Mesodermal cell (in vitro differentiated cells): ENCODE measurements around the gene VSTM2B.

Source experiments
- H3K27ac ChIP-seq: 2 replicates; pipeline ENCODE4 v1.7.0; 2013; ENCODE audit warnings: mild to moderate bottlenecking, low read depth, low read length, moderate library complexity; ENCODE audit not compliant: severe bottlenecking
- H3K36me3 ChIP-seq: 2 replicates; pipeline ENCODE4 v1.7.1; 2013; ENCODE audit warnings: mild to moderate bottlenecking, low read length, moderate library complexity; ENCODE audit not compliant: control insufficient read depth, insufficient read depth
- H3K4me1 ChIP-seq: one replicate; pipeline ENCODE4 v1.7.1; 2013; ENCODE audit warnings: mild to moderate bottlenecking, low read length; ENCODE audit not compliant: insufficient read depth, control insufficient read depth, poor library complexity, severe bottlenecking
- H3K4me3 ChIP-seq: 2 replicates; pipeline ENCODE4 v1.7.0; 2013; ENCODE audit warnings: low read length, control low read depth, mild to moderate bottlenecking; ENCODE audit not compliant: insufficient read depth, poor library complexity, severe bottlenecking; ENCODE audit errors: extremely low read depth
- H3K9me3 ChIP-seq: 2 replicates; pipeline ENCODE4 v1.7.1; 2013; ENCODE audit warnings: mild to moderate bottlenecking, low read length, moderate library complexity; ENCODE audit not compliant: control insufficient read depth
- WGBS, 2 experiments: methylation state at CpG; one replicate each; pipeline ENCODE4 v1.1.5; 2013; ENCODE audit warnings: missing lambda C conversion rate in 2 of 2; ENCODE audit not compliant: insufficient coverage in 2 of 2; 5-methylcytosine and 5-hydroxymethylcytosine counted together

Gene VSTM2B

DNA sequence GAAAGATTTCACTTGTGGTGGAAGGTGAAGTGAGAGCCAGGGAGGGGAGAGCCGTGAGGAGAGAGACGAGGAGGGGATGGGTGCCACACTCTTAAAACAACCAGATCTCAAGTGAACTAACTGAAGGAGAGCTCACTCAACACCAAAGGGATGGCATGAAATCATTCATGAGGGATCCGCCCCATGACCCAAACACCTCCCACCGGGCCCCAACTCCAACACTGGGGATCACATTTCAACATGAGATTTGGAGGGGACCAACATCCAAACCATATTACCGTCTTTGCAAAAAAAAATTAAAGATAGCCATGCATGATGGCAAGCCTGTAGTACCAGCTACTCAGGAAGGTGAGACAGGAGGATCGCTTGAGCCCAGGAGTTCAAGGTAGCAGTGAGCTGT, 45.4 kb downstream of the VSTM2B start:
- WGBS, 2 experiments = 87 to 96% methylated on average over 3 of the region's 6 CpGs
- Histone ChIP-seq H3K4me1 (no peaks in the 10 kb centered on the region), H3K9me3 (no peaks in the 10 kb centered on the region), H3K27ac (no peak overlapping the region), H3K36me3 (no peaks in the 10 kb centered on the region), H3K4me3 (no peak overlapping the region)

DNA sequence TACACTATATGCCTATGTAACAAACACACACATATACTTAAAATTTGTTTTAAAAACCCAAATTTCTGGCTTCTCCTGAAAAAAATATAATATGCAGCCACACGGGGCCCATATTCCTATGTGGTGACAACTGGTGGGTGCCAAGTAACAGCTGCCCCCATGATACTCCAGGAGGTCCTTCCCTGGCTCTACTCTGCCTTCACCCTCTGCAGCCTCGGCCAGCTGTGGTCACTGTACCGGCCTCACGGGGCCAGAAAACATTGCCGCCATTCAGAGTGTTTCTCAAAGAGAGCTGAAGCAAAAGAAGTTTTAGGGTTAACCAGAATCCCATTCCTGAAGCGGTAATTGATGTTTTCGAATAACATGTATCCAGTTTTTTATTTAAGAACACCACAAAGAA, 47.7 kb downstream of the VSTM2B start:
- Histone ChIP-seq H3K27ac (no peak overlapping the region), H3K9me3 (no peaks in the 10 kb centered on the region), H3K4me1 (no peaks in the 10 kb centered on the region), H3K4me3 (no peak overlapping the region), H3K36me3 (no peaks in the 10 kb centered on the region)
- 90 to 92% methylated on average over 2 to 5 of the region's 7 CpGs for WGBS, 2 experiments

DNA sequence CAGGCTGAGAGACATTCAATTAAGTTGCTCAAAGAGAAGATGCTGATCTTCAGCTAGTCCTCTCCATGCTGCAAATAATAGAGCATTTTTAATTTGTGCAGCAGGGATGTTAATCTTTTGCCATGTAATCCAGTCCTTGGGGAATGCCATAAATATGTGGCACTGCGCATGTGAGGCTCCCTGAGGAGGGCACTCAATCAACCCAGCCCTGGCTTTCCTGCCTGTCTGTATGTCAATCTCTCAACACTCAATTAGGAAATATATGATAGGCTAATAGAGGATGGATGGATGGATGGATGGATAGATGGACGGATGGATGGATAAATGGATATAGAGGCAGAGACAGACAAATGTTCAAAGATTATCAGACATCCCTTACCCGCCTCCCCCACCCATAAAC, 48.7 kb downstream of the VSTM2B start:
- WGBS, 2 experiments = 100% methylated on average over 1 of the region's 3 CpGs; no CpG with 5 or more reads in 1 of the 2 experiments
- no peaks in the 10 kb centered on the region for H3K4me1 ChIP-seq
- no peaks in the 10 kb centered on the region for H3K36me3 ChIP-seq
- no peaks in the 10 kb centered on the region for H3K9me3 ChIP-seq
- no peak overlapping the region for H3K4me3 ChIP-seq
- no peak overlapping the region for H3K27ac ChIP-seq

DNA sequence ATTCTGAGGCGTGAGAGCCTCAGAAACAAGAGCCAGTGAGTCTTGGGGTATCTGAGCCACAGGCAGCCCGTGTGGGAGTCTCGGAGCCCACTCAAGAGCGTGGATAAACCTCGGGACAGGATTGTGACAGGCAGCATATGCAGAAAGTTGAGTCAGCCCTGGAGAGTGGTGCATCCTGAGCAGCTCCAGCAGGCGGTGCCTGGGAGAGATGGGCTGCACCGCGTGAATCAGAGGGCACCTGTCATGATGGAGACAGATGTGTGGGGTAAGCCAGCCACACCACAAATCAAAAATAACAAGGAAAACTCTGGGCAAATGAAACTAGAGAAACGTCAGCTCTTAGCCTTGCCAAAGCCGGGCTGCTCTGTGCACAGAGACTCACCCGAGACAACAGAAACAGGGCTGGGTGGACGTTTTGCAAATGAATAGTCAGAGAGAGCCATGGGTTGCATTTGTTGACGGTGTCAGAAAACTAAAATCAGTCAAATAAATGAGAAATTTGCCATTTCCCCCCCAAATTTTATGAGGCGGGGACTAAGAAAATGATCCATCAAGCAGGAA, 50.3 kb downstream of the VSTM2B start:
- no peak overlapping the region for H3K4me3 ChIP-seq
- 40 to 43% methylated on average over 9 of the region's 14 CpGs for WGBS, 2 experiments
- H3K4me1 ChIP-seq = no peaks in the 10 kb centered on the region
- H3K27ac ChIP-seq = no peak overlapping the region
- H3K9me3 ChIP-seq = no peaks in the 10 kb centered on the region
- H3K36me3 ChIP-seq = no peaks in the 10 kb centered on the region

DNA sequence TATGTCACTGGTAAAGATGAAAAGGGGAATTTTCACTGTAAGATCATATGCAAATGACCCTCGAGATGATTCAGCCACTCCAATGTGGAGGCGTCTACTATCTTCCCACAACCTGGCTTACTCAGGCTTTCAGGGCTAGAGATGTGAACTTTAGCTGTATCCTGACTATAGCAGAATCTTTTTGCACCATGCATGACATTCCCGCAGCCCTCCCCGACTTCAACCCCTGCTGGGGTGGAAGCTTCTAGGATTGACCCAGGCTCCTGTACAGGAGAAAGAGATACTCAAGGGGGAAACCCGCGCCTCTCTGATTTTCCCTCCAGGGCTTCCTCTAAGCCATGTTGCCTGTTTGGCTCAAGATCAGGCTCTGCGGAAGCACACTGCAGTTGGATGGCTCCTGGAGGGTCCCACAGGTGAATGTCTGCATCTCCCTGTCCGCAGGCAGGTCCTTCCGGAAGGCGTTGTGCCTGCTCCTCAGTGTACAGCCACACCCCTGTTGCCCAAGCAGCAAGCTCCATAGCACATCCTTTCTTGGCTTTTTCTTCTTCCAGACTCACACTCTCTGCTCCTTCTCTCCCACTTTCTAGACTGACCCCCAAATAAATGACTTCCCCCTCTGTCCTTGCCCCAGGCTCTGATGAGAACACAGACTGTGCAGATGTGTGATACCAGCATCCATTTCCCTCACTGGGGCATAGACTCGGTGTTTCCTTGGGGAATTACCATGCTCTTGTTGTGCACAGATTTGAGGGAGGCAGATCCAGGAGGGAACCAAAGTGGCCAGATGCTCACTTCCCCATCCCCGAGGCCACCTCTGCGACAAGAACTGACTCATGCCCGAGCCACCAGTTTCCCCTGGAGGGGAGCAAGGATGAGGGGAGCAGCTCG, 51.2 kb downstream of the VSTM2B start:
- Histone ChIP-seq H3K36me3 (no peaks in the 10 kb centered on the region), H3K27ac (no peak overlapping the region), H3K9me3 (no peaks in the 10 kb centered on the region), H3K4me3 (no peak overlapping the region), H3K4me1 (no peaks in the 10 kb centered on the region)
- 64 to 77% methylated on average over 13 to 14 of the region's 15 CpGs for WGBS, 2 experiments

DNA sequence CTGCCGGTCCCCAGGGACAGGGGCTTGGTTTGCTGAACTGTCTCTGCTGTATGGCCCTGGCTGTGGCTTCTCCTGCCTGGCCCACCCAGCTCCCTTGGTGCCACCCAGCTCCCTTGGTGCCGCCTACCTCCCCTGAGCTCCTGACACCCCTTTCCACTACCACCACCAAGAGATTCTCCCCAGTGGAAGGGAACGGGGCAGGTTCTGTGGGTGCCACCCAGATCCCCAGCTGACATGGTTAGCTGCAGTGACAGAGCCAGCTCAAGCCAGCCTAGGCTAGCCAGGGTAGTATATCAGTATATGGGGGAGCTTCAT, 51.8 kb downstream of the VSTM2B start:
- Histone ChIP-seq H3K4me1 (no peaks in the 10 kb centered on the region), H3K4me3 (no peak overlapping the region), H3K27ac (no peak overlapping the region), H3K9me3 (no peaks in the 10 kb centered on the region), H3K36me3 (no peaks in the 10 kb centered on the region)
- 48 to 57% methylated on average over 1 to 2 of the region's 3 CpGs for WGBS, 2 experiments

DNA sequence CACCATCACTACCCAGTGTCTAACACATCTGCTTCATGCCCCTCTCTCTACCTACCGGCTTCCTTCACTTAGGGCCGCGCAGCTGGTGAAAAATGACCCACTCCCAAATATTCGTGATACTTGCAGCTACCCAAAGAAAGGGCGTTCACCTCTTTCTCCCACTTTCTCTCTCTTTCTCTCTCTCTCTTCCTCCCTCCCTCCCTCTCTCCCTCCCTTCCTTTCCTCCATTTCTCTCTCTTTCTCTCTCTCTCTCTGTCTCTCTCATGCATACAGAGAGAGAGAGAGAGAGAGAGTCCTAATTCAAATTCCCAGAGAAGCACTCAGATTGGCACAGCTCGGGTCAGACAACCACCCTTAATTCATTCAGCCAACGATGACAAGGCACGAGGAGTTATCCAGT, 52.6 kb downstream of the VSTM2B start:
- 95 to 100% methylated on average over 4 of the region's 8 CpGs for WGBS, 2 experiments
- no peak overlapping the region for H3K4me3 ChIP-seq
- no peaks in the 10 kb centered on the region for H3K36me3 ChIP-seq
- H3K9me3 ChIP-seq = no peaks in the 10 kb centered on the region
- H3K27ac ChIP-seq = no peak overlapping the region
- H3K4me1 ChIP-seq = no peaks in the 10 kb centered on the region

DNA sequence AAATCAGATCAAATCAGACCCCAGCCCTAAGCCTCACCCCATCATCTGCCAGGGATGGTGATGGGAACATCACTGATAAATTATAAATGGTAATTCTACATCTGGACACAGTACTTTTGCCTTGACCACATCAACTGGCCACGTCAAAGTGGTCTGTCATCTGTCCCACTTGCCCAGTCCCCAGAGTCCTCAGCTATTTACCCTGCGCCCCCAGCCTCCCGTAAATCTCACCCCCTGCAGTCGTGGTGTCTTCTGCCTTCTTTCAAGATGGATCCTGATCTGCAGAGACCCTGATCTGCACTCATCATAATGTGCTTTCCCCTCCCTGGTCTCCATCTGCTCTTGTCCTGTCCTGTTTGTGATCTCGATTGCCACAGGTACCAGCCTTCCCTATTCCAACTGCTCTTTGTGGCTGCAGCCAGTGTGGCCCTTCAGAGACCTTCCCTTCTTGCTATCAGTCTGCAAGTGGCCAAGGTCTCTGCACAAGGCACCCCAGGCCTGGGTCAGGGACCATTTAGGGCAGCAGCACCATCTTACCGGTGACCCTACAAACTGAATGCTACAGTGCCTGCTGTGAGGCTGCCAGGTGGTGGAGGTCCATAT, 53.6 kb downstream of the VSTM2B start:
- H3K9me3 ChIP-seq = no peaks in the 10 kb centered on the region
- no peak overlapping the region for H3K4me3 ChIP-seq
- H3K4me1 ChIP-seq = no peaks in the 10 kb centered on the region
- H3K27ac ChIP-seq = no peak overlapping the region
- 86 to 90% methylated on average over 4 to 5 of the region's 6 CpGs for WGBS, 2 experiments
- H3K36me3 ChIP-seq = no peaks in the 10 kb centered on the region

DNA sequence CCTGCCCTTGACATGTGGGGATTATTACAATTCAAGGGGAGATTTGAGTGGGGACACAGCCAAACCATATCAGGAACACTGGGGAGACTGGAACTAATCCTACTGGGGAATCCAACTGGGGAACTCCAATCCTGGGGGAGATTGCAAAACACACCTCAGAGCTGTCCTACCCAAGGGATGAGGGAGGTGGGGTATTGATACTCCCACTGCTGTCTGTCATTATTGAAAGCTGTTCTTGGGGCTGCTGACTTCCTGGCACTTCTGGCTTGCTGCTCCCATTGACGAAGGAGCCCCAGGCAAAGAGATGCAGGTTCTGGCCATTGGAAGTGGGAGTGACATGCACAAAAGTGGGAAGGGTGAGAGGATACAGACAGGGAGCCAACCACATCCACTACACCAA, 55.6 kb downstream of the VSTM2B start:
- WGBS, 2 experiments = no CpG with 5 or more reads among the region's 1 CpG
- Histone ChIP-seq H3K36me3 (no peaks in the 10 kb centered on the region), H3K27ac (no peak overlapping the region), H3K4me3 (no peak overlapping the region), H3K9me3 (no peaks in the 10 kb centered on the region), H3K4me1 (no peaks in the 10 kb centered on the region)

DNA sequence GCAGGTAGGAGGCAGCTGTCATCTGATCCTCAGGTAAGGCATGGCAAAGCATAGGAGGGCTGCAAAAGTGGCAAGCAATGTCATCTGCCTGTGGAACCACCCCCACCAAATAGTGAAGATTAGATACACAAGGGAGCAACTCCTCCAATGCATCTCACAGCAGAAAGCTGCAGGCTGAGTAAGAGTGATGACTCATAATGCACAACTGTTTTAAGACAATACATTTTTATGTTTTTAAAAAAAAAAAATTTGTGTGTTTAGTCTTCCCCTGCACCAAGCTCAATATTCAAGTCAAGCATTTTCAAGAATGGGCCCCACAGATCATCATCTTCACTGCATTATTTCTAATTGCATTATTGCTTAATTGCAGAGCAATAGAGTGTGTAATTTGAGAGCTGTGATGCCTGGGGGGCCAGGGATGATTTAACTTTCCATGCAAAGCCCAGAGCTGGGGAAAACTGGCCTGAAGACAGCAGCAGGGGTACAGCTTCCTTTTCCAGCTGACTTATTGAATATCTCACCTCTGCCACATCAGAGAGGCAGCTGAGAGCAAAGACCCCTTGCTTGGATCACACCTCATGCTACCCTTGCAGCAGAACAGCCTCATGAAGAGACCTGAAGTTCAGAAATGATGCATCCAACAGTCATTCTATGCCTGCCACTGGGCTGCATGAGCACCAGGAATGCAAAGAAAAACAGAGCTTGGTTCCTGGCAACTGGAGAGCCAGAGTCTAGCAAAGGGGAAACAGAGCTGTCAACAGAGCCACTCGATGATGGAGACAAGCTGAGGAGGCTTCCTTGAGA, 57.6 kb downstream of the VSTM2B start:
- H3K9me3 ChIP-seq = no peaks in the 10 kb centered on the region
- no peak overlapping the region for H3K27ac ChIP-seq
- H3K36me3 ChIP-seq = no peaks in the 10 kb centered on the region
- no peaks in the 10 kb centered on the region for H3K4me1 ChIP-seq
- WGBS, 2 experiments = 56% methylated on average over 1 of the region's 1 CpG; no CpG with 5 or more reads in 1 of the 2 experiments
- no peak overlapping the region for H3K4me3 ChIP-seq
